Lower lobe of right lung (tissue), 2 donors: ENCODE results near the gene ST14. TPM values are rescaled to one million over a fixed set of nuclear protein-coding genes. Genes with fewer than 3 reads are reported as not detected.
A peak's percentile ranks its signal among the peaks of the same experiment; 100 is the strongest.
"Not testable (repeated sequence)": the region's sequence is repeated elsewhere in the genome, so short reads cannot be mapped to it uniquely, and the experiment has no call there.

Experiments used
- ATAC-seq, 2 donors: fragments of 200-7000 bp; cut with Tn5 transposase; one replicate each; pipeline ENCODE4 v1.9.1; 2020 to 2022; ENCODE audit warnings: mild to moderate bottlenecking in 2 of 2, moderate library complexity in 2 of 2
- DNase-seq: peaks from one replicate; pipeline ENCODE4 v3.0.0-alpha.2; 2020
- H3K27ac ChIP-seq: fragments of 200-600 bp; one replicate; pipeline ENCODE4 v1.8.0; 2022
- H3K27me3 ChIP-seq: fragments of 200-600 bp; one replicate; pipeline ENCODE4 v1.8.0; 2022; ENCODE audit warnings: low read depth
- H3K36me3 ChIP-seq: fragments of 200-600 bp; one replicate; pipeline ENCODE4 v1.8.0; 2022; ENCODE audit warnings: mild to moderate bottlenecking
- H3K4me1 ChIP-seq: fragments of 200-600 bp; one replicate; pipeline ENCODE4 v1.8.0; 2022
- H3K4me3 ChIP-seq: fragments of 200-600 bp; one replicate; pipeline ENCODE4 v1.8.0; 2022; ENCODE audit warnings: mild to moderate bottlenecking
- H3K9me3 ChIP-seq: fragments of 200-600 bp; one replicate; pipeline ENCODE4 v1.8.0; 2022
- intact Hi-C: fragments of 100-400 bp; cut with DNase I; formaldehyde crosslinking; loops from one replicate; pipeline ENCODE4 v1.11.0; 2022
- total RNA-seq: library from RNA; stranded (reverse); fragmentation: NEBNext Ultra II Directional; extraction: Animal tissue kit (Norgen Biotek cat#: 25700); gene quantifications from one replicate; pipeline ENCODE4 v1.2.1, GENCODE V29; 2021
- TF ChIP-seq, protein P1 (sequence below): fragments of 200-600 bp; IDR thresholded peaks from one replicate; pipeline ENCODE4 v1.8.0; 2022; ENCODE audit warnings: antibody characterized with exemption, mild to moderate bottlenecking
- donor health status: DM: no; HTN: yes; CAD: no; lungs with severe emphysema.

ST14 gene
- total RNA-seq, 1 donor from 2014 or later: 61.1 TPM

- H3K4me1 ChIP-seq: no peaks in the 10 kb centered on the region
- H3K27me3 ChIP-seq: no peaks in the 10 kb centered on the region
- DNase-seq (no peak), ATAC-seq (no peak)
- TF ChIP-seq, protein P1, sequence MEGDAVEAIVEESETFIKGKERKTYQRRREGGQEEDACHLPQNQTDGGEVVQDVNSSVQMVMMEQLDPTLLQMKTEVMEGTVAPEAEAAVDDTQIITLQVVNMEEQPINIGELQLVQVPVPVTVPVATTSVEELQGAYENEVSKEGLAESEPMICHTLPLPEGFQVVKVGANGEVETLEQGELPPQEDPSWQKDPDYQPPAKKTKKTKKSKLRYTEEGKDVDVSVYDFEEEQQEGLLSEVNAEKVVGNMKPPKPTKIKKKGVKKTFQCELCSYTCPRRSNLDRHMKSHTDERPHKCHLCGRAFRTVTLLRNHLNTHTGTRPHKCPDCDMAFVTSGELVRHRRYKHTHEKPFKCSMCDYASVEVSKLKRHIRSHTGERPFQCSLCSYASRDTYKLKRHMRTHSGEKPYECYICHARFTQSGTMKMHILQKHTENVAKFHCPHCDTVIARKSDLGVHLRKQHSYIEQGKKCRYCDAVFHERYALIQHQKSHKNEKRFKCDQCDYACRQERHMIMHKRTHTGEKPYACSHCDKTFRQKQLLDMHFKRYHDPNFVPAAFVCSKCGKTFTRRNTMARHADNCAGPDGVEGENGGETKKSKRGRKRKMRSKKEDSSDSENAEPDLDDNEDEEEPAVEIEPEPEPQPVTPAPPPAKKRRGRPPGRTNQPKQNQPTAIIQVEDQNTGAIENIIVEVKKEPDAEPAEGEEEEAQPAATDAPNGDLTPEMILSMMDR: no peak
- H3K27ac ChIP-seq: no peak overlapping the region
- no peaks in the 10 kb centered on the region for H3K9me3 ChIP-seq
- H3K36me3 ChIP-seq: no peaks in the 10 kb centered on the region
- intact Hi-C loops: no loop called here
- H3K4me3 ChIP-seq: no peak overlapping the region
These were observed 59.6 kb downstream of the ST14 start for GRCh38 chr11:130219148-130219547.

DNA sequence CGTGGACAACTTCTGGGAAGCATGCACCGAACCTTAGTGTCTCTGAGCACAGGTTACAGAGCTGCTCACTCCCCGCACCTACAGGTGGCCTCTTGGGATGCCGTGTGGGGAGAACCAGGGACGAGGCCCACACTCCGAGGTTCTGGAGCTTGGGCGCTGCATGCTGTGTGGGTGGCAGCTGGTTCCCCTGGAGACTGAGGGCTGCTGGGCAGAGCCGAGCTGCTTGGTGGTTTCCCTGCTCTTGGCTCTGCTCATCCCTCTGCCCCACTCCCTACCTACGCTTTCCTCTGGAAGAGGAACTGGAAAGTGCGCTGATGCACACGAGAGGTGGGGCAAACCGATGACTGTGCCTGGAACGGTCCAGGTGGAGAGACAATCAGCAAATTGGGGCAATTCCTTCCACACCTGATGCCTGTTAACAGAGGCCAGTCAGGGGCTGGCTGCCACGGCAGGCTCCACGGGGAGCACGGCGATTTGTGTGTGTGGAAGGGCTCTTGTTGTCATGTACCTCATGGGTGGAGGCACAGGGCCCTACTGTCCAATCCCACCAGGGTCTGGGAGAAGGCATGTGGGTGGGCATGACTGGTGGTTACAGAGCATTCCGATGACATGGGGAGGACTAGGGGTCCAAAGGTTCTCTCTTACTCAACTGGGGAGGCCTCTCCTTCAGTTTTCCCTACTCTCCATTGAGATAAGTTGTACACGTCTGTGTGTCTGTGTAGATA, 60.9 kb downstream of the ST14 start:
- Histone ChIP-seq H3K4me3 (no peak overlapping the region), H3K27ac (no peak overlapping the region), H3K27me3 (no peaks in the 10 kb centered on the region), H3K9me3 (no peaks in the 10 kb centered on the region), H3K36me3 (no peaks in the 10 kb centered on the region), H3K4me1 (no peaks in the 10 kb centered on the region)
- ATAC-seq (no peak), DNase-seq (peak; percentile 32)
- intact Hi-C loops: no loop called here
- TF ChIP-seq, protein P1: no peak

GRCh38 chr11:130223291-130223971, 63.8 kb downstream of the ST14 start:
- intact Hi-C loops: no loop called here
- H3K4me1 ChIP-seq: no peaks in the 10 kb centered on the region

GRCh38 chr11:130227373-130227772, 67.8 kb downstream of the ST14 start:
- H3K4me1 ChIP-seq: no peaks in the 10 kb centered on the region
- no peak overlapping the region for H3K4me3 ChIP-seq
- TF ChIP-seq, protein P1: no peak
- no peaks in the 10 kb centered on the region for H3K27me3 ChIP-seq
- intact Hi-C loops: no loop called here
- peaks cover 11% of the 10 kb centered on the region for H3K36me3 ChIP-seq
- no peaks in the 10 kb centered on the region for H3K9me3 ChIP-seq
- no peak for DNase-seq
- ATAC-seq: no peak
- no peak overlapping the region for H3K27ac ChIP-seq

More at GRCh38 chr11:130223291-130223971, 63.8 kb downstream of the ST14 start:
- Histone ChIP-seq H3K27me3 (no peaks in the 10 kb centered on the region), H3K36me3 (peaks cover 1% of the 10 kb centered on the region), H3K9me3 (no peaks in the 10 kb centered on the region), H3K4me3 (no peak overlapping the region), H3K27ac (no peak overlapping the region)
- DNase-seq (peak; percentile 54), ATAC-seq (peak; percentile 68 to 84)
- TF ChIP-seq, protein P1: no peak

DNA sequence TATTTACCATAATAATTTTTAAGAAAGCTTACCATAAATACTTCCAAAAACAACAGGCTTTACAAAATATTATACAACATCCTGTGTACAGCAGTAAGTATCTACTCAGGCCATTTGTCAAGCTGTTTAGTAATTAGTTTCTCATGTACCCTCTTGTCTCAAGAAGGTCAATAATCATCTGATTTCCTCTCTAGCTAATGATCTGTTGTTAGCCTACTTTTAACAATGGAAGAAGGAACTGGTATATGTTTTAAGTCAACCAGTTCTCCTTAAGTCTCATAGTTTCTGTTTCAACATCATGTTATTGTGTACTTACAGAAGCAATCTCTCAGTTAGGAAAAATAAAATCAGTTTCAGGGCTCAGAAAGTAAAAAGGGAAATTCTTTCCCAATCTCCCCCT, 73.9 kb downstream of the ST14 start:
- H3K9me3 ChIP-seq, H3K4me1 ChIP-seq, H3K4me3 ChIP-seq, DNase-seq, intact Hi-C loops, H3K27me3 ChIP-seq, H3K27ac ChIP-seq, ATAC-seq: not testable (repeated sequence)
- H3K36me3 ChIP-seq: peaks cover 55% of the 10 kb centered on the region

GRCh38 chr11:130233888-130234287, 74.3 kb downstream of the ST14 start:
- DNase-seq, H3K9me3 ChIP-seq, H3K27me3 ChIP-seq, H3K4me3 ChIP-seq, H3K4me1 ChIP-seq, ATAC-seq, intact Hi-C loops, H3K27ac ChIP-seq: not testable (repeated sequence)
- peaks cover 56% of the 10 kb centered on the region for H3K36me3 ChIP-seq
